GM23338 (cell line): ENCODE results near the gene MTF1. TPM values are rescaled to one million over a fixed set of nuclear protein-coding genes. Genes with fewer than 3 reads are reported as not detected.

ENCODE experiments used
- ATAC-seq: fragments of 200-7000 bp; cut with Tn5 transposase; 3 replicates; pipeline ENCODE4 v1.9.1; 2020
- DNase-seq: peaks from one replicate; pipeline ENCODE4 v3.0.0-alpha.2; 2015; ENCODE audit warnings: low spot score
- H2AFZ ChIP-seq: fragments of 200-600 bp; sonication (generic); 2 replicates; pipeline ENCODE4 v1.8.0; 2016; ENCODE audit warnings: antibody characterized with exemption, mild to moderate bottlenecking, moderate library complexity
- H3F3A ChIP-seq: fragments of 200-600 bp; sonication (generic); replicated peaks from 2 replicates; pipeline ENCODE4 v1.8.0; 2017; ENCODE audit warnings: antibody characterized with exemption, mixed run types, low read depth
- H3K27ac ChIP-seq: fragments of 200-600 bp; sonication (generic); 2 replicates; pipeline ENCODE4 v1.6.1; 2016; ENCODE audit warnings: low read depth
- H3K27me3 ChIP-seq: fragments of 200-600 bp; sonication (generic); 2 replicates; pipeline ENCODE4 v1.8.0; 2016; ENCODE audit warnings: mild to moderate bottlenecking, mixed run types, moderate library complexity; ENCODE audit not compliant: insufficient read depth
- H3K36me3 ChIP-seq: fragments of 200-600 bp; sonication (generic); 2 replicates; pipeline ENCODE4 v1.8.0; 2016; ENCODE audit warnings: mild to moderate bottlenecking; ENCODE audit not compliant: insufficient read depth
- H3K4me1 ChIP-seq: fragments of 200-600 bp; sonication (generic); 2 replicates; pipeline ENCODE4 v1.8.0; 2016; ENCODE audit warnings: mild to moderate bottlenecking, moderate library complexity; ENCODE audit not compliant: insufficient read depth
- H3K4me2 ChIP-seq: fragments of 200-600 bp; sonication (generic); 2 replicates; pipeline ENCODE4 v1.7.1; 2017; ENCODE audit warnings: mixed run types
- H3K4me3 ChIP-seq: fragments of 200-600 bp; sonication (generic); 2 replicates; pipeline ENCODE4 v1.6.1; 2016; ENCODE audit warnings: mixed run types
- H3K79me2 ChIP-seq: fragments of 200-600 bp; sonication (generic); replicated peaks from 2 replicates; pipeline ENCODE4 v1.8.0; 2017; ENCODE audit warnings: mild to moderate bottlenecking; ENCODE audit not compliant: insufficient read depth
- H3K9me2 ChIP-seq: fragments of 200-600 bp; sonication (generic); 2 replicates; pipeline ENCODE4 v1.8.0; 2017; ENCODE audit not compliant: insufficient read depth
- H4K20me1 ChIP-seq: fragments of 200-600 bp; sonication (generic); replicated peaks from 2 replicates; pipeline ENCODE4 v1.8.0; 2017; ENCODE audit warnings: mild to moderate bottlenecking; ENCODE audit not compliant: insufficient read depth
- H3K27ac Mint-ChIP-seq: 2 replicates; pipeline ENCODE4 v1.8.0; 2020; ENCODE audit warnings: inconsistent platforms, mild to moderate bottlenecking, moderate library complexity, mixed read lengths
- H3K27me3 Mint-ChIP-seq: 3 replicates; pipeline ENCODE4 v1.8.0; 2022; ENCODE audit warnings: low read depth, mild to moderate bottlenecking, moderate library complexity, mixed read lengths, inconsistent platforms; ENCODE audit not compliant: insufficient read depth, poor library complexity
- H3K36me3 Mint-ChIP-seq: 3 replicates; pipeline ENCODE4 v1.8.0; 2021; ENCODE audit warnings: low read depth, mild to moderate bottlenecking, inconsistent platforms, moderate library complexity, mixed read lengths
- H3K4me1 Mint-ChIP-seq: 3 replicates; pipeline ENCODE4 v1.8.0; 2020; ENCODE audit warnings: mild to moderate bottlenecking, inconsistent platforms, mixed read lengths
- H3K4me3 Mint-ChIP-seq: 3 replicates; pipeline ENCODE4 v1.8.0; 2021; ENCODE audit warnings: moderate library complexity, mild to moderate bottlenecking, inconsistent platforms, mixed read lengths
- H3K9me3 Mint-ChIP-seq: 3 replicates; pipeline ENCODE4 v1.8.0; 2020; ENCODE audit warnings: moderate library complexity, mild to moderate bottlenecking, inconsistent platforms, mixed read lengths
- CREB1 ChIP-seq: fragments of 250-450 bp; sonication (Bioruptor Pico); IDR thresholded peaks from 2 replicates; pipeline ENCODE4 v1.5.0; 2020; ENCODE audit warnings: low read depth, mild to moderate bottlenecking, moderate library complexity
- CTCF ChIP-seq, 2 experiments: fragments of 200-600 bp in 1 of 2; sonication (generic) in 1 of 2; conservative IDR thresholded peaks; 2 replicates each; pipeline versions ENCODE4 v1.5.1 to v1.6.1; 2016 to 2017; ENCODE audit warnings: antibody characterized with exemption in 2 of 2, low read depth in 2 of 2, mild to moderate bottlenecking in 2 of 2, moderate library complexity in 1 of 2
- ETS1 ChIP-seq: IDR thresholded peaks from 2 replicates; pipeline ENCODE4 v1.6.1; 2016; ENCODE audit warnings: antibody characterized with exemption
- EZH2 ChIP-seq: fragments of 200-600 bp; sonication (generic); IDR thresholded peaks from one replicate; pipeline ENCODE4 v1.8.0; 2017; ENCODE audit warnings: antibody characterized with exemption, mild to moderate bottlenecking, low read depth; ENCODE audit not compliant: unreplicated experiment
- EZH2phosphoT487 ChIP-seq: fragments of 200-600 bp; sonication (generic); IDR thresholded peaks from one replicate; pipeline ENCODE4 v1.8.1; 2018; ENCODE audit warnings: antibody characterized with exemption; ENCODE audit not compliant: unreplicated experiment
- JUNB ChIP-seq: IDR thresholded peaks from one replicate; pipeline ENCODE4 v1.6.1; 2016; ENCODE audit warnings: antibody characterized with exemption; ENCODE audit not compliant: unreplicated experiment
- NANOG ChIP-seq: IDR thresholded peaks from 2 replicates; pipeline ENCODE4 v1.6.1; 2016; ENCODE audit warnings: antibody characterized with exemption, borderline replicate concordance
- POLR2AphosphoS5 ChIP-seq: IDR thresholded peaks from 2 replicates; pipeline ENCODE4 v1.6.1; 2016; ENCODE audit warnings: antibody characterized with exemption, low read depth
- REST ChIP-seq: IDR thresholded peaks from one replicate; pipeline ENCODE4 v1.6.1; 2018; ENCODE audit warnings: antibody characterized with exemption; ENCODE audit not compliant: unreplicated experiment
- STAT1 ChIP-seq: IDR thresholded peaks from one replicate; pipeline ENCODE4 v1.6.1; 2016; ENCODE audit warnings: antibody characterized with exemption; ENCODE audit not compliant: unreplicated experiment
- ZNF114 ChIP-seq: fragments of 250-450 bp; sonication (Bioruptor Pico); IDR thresholded peaks from 2 replicates; pipeline ENCODE4 v1.5.0; 2020; ENCODE audit warnings: mild to moderate bottlenecking, moderate library complexity
- ZNF331 ChIP-seq: fragments of 250-450 bp; sonication (Bioruptor Pico); IDR thresholded peaks from 2 replicates; pipeline ENCODE4 v1.5.0; 2020; ENCODE audit warnings: low read depth, mild to moderate bottlenecking, moderate library complexity
- ZNF462 ChIP-seq: fragments of 250-450 bp; sonication (Bioruptor Pico); IDR thresholded peaks from 2 replicates; pipeline ENCODE4 v1.5.0; 2020; ENCODE audit warnings: mild to moderate bottlenecking, moderate library complexity
- polyA plus RNA-seq: library from polyadenylated mRNA; unstranded; fragments of >200 nt; fragmentation: Nextera tagmentation; extraction: Ambion mirVana; gene quantifications from 2 replicates; pipeline ENCODE4 v1.2.1, GENCODE V29; 2016
- total RNA-seq: library from RNA; depleted of rRNA; stranded (reverse); fragments of >200 nt; shearing (Covaris generic); gene quantifications from 2 replicates; pipeline ENCODE4 v1.2.3, GENCODE V29; 2014

The MTF1 gene
- total and polyA plus RNA-seq, 2 experiments from 2014 or later = 4.5 to 5.6 TPM

- Histone ChIP-seq H3K27me3 (no peaks in the 10 kb centered on the region), H3K4me2 (no peak overlapping the region), H3K9me2 (no peaks in the 10 kb centered on the region), H3F3A (no peaks in the 10 kb centered on the region), H3K4me1 (no peaks in the 10 kb centered on the region), H3K36me3 (peaks cover 32% of the 10 kb centered on the region), H2AFZ (no peak overlapping the region), H4K20me1 (peaks cover 9% of the 10 kb centered on the region; the same call in 1 of the 2 replicates), H3K4me3 (no peak overlapping the region), H3K27ac (no peak overlapping the region), H3K79me2 (no peaks in the 10 kb centered on the region)
- no peak for DNase-seq
- H3K9me3 Mint-ChIP-seq = no peaks in the 10 kb centered on the region
- peaks cover 25% of the 10 kb centered on the region for H3K36me3 Mint-ChIP-seq
- H3K4me1 Mint-ChIP-seq = 0 out of 3 replicates have a peak, but pooled peaks cover 4% of the 10 kb centered on the region
- ATAC-seq = no peak
- H3K4me3 Mint-ChIP-seq = no peak overlapping the region
- peaks cover 2% of the 10 kb centered on the region for H3K27me3 Mint-ChIP-seq
- TF ChIP-seq CREB1 (no peak), ZNF114 (no peak), ETS1 (no peak), JUNB (no peak), NANOG (no peak), REST (no peak), ZNF331 (CRISPR knock-in tag) (no peak), CTCF (conservative IDR thresholded peaks at IDR 0.05; ENCODE audit: low read depth in 2 of 2) (no peak), EZH2phosphoT487 (no peak), ZNF462 (CRISPR knock-in tag) (no peak), STAT1 (no peak), EZH2 (no peak), POLR2AphosphoS5 (no peak)
- H3K27ac Mint-ChIP-seq = no peak overlapping the region
Observed at GRCh38 chr1:37821481-37821880, 37.9 kb downstream of the MTF1 start.
